ENCODE data around the gene ZFP64. TPM values are rescaled to one million over a fixed set of nuclear protein-coding genes. Genes with fewer than 3 reads are reported as not detected.
"Not testable (repeated sequence)": the region's sequence is repeated elsewhere in the genome, so short reads cannot be mapped to it uniquely, and the experiment has no call there.

The ZFP64 gene
- total RNA-seq, 1 donor from 2014 or later = 5.5 TPM

DNA sequence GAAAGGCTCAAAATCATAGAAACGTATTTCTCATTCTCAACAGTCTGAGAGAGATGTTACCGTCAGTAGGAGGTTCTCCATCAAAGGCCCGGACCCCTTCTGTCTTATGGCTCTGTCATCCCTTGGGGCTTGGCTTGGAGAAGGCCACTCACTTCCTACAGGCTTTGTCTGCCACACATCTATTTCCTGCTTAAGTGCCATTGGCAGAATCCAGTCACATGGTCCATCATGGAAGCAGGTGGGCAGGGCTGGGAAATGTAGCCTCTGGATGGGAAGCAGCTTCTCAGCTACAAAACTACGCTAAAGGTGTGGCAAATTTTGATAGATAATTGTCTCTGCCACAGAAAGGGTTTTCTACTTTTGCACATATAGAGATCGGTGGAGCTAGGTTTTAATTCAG is 12.6 kb upstream of the ZFP64 start:
- no peak for DNase-seq (ENCODE audit: low spot score)

DNA sequence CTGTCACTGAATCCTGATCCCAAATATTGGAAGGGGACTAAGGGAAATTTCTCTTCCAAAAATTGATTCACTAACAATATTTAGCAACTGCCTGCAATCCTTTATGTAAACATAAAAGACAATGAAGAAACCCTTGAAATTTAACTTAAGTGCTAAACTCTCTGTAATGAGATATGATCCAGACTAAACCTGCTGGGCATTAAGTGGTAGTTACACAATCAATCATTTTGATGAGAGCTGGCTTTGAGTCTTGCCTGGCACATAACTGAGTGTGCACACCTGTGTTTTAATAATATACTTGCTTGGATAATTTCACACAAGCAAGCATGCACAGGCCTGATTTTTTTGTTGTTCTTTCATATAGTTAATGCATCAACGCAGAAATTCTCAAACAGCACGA is 9.8 kb upstream of the ZFP64 start:
- no peak for DNase-seq (ENCODE audit: low spot score)

DNA sequence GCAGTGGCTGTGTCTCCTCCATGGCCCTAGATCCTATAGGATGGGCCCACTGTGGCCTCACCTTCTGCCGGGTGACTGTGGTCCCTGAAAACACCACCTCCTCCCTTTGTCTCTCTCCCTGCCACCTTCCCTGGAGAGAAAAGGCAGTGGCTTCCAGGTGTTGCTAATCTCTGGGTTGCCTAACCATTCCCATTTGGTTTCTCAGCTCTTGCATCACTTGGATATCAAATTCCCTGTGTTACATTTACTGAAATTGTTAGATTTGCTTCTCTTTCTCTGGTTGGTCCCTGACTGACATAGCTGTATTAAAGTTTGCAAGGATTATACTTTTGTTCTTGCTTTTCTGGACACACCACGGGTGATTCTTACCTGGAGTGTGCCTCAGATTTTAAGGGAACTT is 9.3 kb upstream of the ZFP64 start:
- no peak for DNase-seq (ENCODE audit: low spot score)

DNA sequence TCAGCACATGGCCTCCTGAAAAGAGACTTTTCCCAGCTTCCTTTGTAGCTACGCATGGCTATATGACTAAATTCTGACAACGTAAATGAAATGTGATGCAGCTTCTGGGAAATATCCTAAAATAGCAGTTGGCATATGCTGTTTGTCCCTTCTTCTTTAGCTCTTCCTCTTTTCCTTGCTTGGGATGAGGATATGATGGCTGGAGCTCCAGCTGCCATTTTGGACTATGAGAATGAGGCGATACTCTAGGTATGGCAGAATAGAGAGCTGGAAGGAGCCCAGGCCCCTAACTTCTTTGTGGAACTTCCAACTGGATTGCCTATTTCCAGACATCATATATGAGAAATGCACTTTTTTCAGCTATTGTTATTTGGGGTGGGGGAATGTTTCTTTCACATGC is 5.3 kb upstream of the ZFP64 start:
- no peak for DNase-seq (ENCODE audit: low spot score)

DNA sequence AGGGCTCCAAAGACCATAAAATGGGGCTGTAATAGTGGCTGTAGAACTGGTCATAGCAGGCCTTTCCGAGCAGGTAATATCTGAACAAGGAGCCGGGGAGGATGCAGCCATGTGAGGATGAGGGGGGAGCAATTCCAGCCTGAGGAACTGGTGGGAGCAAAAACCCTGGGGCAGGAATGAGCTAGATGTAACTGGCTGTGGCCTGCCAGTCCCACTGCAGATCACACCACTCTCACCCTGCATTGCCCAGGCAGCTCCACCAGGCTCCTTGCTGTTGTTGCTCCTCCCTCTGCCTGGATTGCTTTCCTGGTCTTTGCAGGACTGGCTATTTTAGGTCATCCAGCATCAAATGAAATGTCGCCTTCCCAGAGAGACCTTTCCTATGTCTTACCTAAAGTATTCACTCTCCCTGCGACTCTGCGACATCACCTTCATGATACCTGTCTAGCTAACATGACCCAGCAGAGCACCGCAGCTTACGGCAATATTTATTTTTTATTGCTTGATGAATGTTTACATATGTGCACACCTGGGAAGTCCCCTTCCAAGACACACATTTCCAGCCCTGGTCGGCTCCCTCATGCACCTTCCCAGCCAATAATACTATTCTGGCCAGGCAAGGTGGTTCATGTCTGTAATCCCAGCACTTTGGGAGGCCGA is 2.4 kb upstream of the ZFP64 start:
- DNase-seq (ENCODE audit: low spot score) = no peak

DNA sequence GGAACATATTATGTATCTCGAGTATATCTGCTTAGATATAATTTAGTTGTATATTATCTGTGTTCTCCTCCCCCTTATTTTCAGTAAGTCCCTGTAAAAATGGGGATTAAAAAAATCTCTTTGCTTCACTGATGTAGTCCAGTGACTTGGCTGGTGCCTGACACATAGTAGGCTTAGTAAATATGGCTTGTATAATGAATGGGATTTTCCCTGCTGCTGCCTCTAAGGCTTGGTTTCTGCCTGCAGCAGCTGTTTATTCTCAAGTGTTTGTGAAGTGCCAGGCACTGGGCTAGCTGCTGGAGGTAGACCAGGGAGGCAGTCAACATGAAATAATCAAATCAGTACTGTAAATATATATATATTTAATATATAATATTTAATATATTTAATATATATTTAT is 1.6 kb upstream of the ZFP64 start:
- no peak for DNase-seq (ENCODE audit: low spot score)

DNA sequence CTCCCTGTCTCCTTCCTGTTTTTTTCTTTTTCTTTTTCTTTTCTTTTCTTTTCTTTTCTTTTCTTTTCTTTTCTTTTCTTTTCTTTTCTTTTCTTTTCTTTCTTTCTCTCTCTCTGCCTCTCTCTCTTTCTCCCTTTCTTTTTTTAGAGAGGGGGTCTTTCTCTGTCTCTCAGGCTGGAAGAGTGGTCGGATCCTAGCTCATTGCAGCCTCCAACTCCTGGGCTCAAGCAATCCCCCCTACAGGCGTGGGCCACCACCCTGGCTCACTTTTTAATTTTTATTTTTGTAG is 1.1 kb upstream of the ZFP64 start:
- DNase-seq (ENCODE audit: low spot score) = not testable (repeated sequence)

DNA sequence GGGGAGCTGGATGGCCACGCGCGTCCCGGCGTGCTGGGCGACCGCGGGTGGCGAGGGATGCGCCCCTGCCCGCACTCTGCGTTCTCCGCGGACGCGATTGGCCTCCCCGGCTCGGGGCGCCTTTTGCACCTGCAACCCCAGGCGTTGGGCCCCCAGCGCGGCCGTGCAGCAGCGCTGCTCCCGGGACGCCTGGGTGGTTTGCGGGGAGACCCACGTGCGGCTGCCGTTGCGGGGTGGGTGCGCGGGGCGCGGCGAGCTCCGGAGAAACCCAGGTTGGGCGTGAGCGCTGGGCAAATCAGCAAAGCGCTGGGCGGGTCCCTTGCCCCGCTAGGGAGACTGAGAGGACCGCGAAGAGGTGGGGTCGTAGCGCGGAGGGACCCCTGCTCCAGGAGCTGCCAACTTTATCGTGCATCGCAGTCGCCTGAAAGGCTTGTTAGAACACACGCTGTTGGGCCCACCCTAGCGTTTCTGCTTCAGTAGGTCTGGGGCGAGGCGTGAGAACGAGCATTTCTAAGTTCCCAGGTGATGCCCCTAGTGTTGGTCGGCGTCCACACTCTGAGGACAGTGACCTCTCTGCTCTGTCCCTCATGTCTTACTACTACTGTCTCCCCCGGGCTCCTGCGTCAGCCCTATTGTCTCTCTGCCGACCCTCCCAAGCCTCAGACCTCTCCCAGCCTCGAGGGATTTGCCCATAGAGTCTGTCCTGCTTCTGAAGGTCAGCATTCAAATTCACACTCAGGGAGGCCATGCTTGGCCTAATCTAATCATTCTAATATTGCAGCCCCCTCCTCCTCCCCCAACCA is 538 bp upstream of the ZFP64 start:
- peak; percentile 47 for DNase-seq (ENCODE audit: low spot score)

DNA sequence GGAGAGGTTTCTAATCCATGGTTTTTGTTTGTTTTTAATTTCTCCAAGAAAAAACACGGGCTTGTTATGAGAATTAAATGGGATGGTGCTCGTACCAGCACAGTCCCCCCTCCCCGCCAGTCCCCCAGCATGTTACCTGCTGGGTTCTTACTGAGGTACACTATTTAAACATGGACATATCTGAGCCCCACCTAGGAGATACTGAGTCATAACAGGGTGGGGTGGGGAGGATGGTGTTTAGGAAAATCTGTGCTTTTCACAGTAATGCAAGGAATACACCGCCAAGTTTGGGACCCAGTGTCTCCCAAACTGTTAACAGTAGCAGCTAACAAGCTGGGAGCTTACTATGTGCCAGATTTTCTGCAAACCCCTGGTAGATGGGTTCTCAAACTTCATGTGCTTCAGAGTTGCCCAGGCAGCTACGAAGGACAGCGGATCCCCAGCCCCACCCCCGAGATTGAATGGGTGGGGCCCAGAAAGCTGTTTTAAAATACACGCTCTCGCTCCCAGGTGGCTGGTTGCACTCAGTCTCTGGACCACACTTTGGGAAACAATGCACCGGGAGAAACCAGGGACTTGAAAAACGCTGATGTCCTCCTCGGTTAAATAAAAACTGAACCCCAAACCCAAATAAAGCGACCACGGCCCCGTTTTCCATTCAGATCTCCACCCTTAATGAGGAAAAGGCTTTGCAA is 995 bp downstream of the ZFP64 start:
- DNase-seq (ENCODE audit: low spot score) = peak; percentile 54

DNA sequence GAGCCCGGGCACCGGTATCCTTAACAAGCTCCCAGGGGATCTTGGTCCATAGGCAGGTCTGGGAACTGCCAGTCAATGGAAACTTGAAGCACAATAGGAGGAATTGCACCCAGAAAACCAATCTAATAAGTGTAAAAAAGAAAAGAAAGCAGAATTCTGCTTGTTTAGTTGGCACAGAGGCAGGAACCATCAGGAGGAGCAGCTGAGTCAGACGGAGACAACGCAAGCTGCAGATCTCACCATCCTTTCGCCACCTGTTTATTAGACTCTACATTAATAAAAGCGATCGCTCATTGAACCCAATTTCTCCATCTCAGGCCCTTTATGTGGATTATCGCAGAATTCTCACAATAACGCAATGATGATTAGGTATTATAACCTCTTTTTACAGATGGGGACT is 9.8 kb downstream of the ZFP64 start:
- DNase-seq (ENCODE audit: low spot score) = no peak

DNA sequence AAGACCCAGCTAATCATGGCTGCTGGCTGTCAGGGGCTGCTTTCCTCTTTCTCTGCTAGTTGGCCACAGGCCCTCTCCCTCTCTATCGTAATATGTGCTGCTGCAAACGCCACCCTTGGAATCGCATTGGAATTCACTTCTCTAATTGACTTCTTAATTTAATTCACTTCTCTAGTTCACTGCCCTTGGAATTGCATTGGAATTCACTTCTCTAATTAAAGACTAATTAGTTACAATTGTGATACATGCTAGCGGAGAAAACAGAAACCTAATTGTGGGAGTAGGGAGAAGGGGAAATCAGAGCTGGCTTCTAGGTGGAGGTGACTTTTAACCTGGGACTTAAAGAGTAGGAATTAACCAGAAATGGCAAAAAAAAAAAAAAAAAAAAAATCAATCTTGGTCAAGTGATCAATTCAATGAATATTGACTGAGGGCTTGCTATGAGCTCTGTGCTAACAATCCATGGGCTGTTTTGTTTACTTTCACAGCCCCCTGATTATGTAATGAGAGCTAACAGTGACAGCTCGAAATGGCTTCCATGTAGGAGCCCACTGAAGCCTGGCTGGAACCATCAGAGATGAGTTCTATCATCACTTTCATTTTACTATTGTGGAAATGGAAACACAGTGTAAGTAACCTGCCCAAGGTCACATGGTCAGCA is 11.3 kb downstream of the ZFP64 start:
- no peak for DNase-seq (ENCODE audit: low spot score)

DNA sequence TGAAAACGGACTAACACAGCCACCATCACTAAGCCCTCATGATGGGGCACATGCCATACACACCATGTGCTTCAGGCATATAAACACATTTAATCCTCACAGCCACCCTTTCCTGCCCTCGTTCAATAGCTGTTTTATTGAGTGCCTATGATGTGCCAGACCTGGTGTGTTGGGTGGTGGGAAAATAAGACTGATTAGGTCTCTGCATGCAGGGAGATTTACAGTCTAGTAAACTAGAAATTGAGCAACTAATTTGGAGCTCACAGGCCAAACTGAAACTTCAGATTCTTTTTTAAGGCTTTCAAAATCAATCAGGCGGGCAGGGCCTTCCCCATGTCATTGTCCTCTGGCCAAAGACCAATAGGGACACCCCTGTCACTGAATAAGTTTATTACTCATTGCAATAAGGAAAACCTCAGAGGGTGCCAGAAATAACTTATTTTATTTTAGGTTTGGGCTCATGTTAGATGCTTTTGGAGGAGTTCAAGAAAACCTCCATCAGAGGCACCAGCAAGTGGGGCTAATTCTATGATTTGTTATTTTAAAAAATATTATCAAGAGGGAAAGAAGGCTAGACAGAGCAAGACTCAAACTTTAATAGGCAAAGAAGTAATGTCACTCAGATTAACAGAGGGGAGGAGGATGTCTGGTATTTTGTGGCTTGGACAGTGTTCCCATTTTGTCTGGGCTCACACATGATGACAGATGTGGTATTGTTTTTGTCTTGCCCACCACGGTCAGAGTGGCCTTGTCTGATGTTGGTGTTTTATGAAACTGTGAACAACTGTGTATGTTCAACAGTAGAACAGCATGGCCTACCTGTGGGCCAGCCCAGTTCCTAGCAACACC is 12.0 kb downstream of the ZFP64 start:
- DNase-seq (ENCODE audit: low spot score) = no peak

DNA sequence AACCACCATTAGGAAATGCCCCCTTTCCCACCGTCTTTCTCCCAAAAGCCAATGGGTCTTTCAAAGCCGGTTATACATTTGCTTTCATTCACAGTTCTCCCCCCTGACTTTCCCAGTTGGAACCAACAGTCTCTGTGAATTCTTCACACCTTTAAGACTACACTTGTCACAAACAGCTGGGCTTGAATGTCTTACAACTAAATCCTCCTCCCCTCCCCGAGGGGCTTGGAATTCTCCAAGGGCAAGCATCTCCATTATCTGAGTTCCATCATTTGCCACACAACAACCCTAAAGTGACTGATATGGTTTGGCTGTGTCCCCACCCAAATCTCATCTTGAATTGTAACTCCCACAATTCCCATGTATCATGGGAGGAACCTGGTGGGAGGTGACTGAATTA is 12.9 kb downstream of the ZFP64 start:
- DNase-seq (ENCODE audit: low spot score) = no peak

DNA sequence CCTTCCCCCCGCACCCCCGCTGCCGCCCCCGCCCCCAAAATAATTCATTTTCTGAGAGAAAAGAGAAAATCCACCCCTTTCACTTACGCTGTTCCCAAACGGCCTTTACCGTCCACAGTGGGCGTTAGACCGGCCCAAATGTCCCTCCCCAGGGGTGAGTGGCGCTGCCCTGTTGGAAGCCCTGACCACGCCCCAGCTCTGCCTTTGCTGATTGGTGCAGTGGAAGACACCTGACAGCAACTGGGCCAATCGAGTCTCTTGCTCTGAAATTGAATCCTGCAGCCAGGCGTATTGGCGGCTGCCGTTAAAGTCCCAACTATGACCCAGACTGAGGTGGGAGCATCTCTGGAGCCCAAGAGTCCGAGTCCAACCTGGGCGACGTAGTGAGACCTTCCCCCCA is 15.7 kb downstream of the ZFP64 start:
- DNase-seq (ENCODE audit: low spot score) = no peak

DNA sequence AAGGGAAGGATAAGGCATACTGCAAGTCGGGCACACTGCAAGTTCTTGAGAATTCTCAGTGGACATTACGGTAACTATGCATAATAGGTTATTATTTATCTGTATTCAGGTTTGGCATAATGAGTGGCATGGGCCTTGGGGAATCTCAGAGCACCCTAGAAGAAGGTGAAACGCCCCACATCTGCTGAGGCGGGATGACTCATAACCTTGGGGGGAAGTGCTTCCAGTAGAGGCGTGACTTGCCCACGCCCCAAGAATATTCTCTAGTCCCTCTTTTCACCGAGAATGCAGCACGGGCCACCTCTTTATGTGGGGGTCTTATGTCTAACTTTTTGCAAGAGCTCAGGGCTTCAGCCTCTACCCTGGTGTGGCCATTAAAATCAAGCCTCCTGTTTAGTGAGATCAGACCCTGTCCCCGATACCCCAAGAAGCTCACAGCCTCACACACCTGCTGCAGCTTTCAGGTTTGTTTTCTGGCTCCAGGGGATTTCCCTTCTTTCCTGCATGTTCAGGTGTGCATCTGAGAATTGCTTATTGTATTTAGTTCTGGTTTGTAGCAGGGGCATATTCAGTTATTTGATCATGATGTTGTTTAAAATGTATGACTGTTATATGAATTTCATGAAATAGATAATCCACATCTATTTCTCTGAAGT is 19.1 kb downstream of the ZFP64 start:
- DNase-seq (ENCODE audit: low spot score) = no peak

DNA sequence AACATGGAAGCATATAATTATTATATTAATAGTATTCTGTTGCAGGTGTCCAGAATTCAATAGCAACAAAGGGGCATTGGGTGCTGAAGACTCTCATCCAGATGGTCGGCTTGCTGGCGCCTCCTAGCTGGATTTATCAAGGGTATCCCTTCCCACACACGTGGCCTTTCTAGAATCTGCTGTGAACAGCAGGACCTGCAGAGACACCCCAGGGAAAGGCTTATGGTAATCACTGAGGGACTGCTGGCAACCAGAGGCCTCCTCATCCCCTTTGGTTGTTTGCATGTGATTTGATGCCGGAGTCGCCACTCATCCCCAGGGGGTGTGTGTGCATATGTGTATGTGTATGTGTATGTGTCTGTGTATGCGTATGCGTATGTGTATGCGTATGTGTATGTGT is 20.6 kb downstream of the ZFP64 start:
- no peak for DNase-seq (ENCODE audit: low spot score)

DNA sequence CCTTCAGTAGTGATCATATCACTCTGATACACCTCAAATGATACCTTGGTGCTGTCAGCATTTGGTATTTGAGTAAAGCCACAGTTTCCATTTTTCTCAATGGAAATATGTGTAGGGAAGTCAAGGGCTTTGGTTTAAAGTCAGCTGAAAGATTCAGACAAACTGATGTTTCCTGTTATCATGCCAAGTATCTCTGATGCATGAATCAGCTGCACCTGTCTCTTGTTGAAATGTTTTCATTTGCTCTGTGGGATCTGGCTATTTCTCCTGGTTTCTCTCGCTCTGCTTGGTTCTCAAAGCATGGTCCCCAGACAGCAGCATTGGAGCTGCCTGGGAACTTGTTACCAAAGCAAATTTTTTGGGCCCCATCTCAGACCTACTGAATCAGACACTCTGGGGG is 23.5 kb downstream of the ZFP64 start:
- DNase-seq (ENCODE audit: low spot score) = no peak

DNA sequence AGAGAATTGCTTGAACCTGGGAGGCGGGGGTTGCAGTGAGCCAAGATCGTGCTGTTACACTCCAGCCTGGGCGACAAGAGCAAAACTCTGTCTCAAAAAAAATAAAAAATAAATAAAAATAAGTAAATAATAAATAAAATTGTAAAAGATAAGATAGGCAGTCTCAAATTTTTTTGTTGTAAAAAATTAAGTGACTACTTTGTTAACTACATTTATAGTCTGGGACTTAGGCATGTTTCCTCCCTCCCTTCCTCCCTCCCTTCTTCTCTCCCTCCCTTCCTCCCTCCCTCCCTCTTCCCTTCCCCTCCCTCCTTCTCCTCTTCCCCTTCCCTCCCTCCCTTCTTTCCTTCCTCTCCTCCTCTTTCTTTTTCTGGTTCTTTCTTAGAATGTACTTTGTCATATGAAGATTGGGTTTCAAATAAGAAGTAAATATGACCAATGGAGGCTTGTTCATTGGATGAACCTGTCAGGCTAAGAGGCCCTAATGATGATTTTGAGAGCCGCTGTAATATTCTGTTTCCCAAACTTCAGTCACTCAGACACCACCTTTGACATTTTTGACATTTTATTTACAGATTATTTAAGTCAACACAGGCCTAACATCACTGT is 24.2 kb downstream of the ZFP64 start:
- DNase-seq (ENCODE audit: low spot score) = no peak

DNA sequence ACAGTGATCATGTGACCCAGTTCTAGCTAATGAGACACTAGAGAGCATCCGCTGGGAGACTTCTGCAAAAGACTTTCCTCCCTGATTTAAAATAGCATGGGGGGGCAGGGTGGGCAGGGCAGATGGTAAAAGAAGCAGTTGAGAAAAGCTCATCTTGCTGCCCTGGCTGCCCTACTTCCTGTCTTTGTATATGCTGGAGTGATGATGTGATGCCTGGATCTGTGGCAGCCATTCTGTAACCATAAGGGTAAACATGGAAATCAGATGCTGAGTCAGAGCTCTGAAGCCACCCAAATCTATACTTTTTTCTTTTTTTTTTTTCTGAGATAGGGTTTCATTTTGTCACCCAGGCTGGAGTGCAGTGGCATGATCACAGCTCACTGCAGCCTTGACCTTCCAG is 25.4 kb downstream of the ZFP64 start:
- DNase-seq (ENCODE audit: low spot score) = no peak

DNA sequence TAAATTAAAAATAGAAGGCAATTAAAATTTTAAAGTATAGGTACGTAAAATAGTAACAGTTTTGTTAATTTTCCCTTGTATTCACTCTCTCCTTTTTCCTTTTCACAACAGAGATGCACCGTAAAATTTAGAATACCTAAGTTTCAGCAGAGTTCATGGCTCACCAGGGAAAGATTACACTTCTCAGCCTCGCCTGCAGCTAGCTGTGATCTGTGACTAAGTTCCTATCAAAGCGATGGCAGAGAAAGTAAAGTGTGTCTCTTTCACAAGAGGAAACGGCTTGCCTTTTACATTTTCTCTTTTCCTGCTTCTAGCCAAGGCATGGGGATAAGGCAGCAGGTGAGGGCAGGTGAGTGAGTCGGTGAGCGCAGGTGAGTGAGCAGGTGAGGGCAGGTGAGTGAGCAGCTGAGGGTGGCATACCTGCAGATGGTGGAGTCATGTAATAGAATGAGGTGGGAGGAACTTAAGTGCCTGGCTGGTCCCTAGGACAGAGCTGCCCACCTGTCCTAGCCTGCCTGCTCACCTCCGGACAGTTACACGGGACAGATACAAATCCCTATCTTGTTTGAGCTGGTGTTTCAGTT is 30.9 kb downstream of the ZFP64 start:
- DNase-seq (ENCODE audit: low spot score) = no peak

All from umbilical cord (tissue), 2 donors.